Lower lobe of right lung (tissue), 2 donors: ENCODE results near the gene EP400. TPM values are rescaled to one million over a fixed set of nuclear protein-coding genes. Genes with fewer than 3 reads are reported as not detected.
"Not testable (repeated sequence)": the region's sequence is repeated elsewhere in the genome, so short reads cannot be mapped to it uniquely, and the experiment has no call there.

Experiments
- ATAC-seq, 2 donors: fragments of 200-7000 bp; cut with Tn5 transposase; one replicate each; pipeline ENCODE4 v1.9.1; 2020 to 2022; ENCODE audit warnings: mild to moderate bottlenecking in 2 of 2, moderate library complexity in 2 of 2
- DNase-seq: peaks from one replicate; pipeline ENCODE4 v3.0.0-alpha.2; 2020
- H3K27ac ChIP-seq: fragments of 200-600 bp; one replicate; pipeline ENCODE4 v1.8.0; 2022
- H3K27me3 ChIP-seq: fragments of 200-600 bp; one replicate; pipeline ENCODE4 v1.8.0; 2022; ENCODE audit warnings: low read depth
- H3K36me3 ChIP-seq: fragments of 200-600 bp; one replicate; pipeline ENCODE4 v1.8.0; 2022; ENCODE audit warnings: mild to moderate bottlenecking
- H3K4me1 ChIP-seq: fragments of 200-600 bp; one replicate; pipeline ENCODE4 v1.8.0; 2022
- H3K4me3 ChIP-seq: fragments of 200-600 bp; one replicate; pipeline ENCODE4 v1.8.0; 2022; ENCODE audit warnings: mild to moderate bottlenecking
- H3K9me3 ChIP-seq: fragments of 200-600 bp; one replicate; pipeline ENCODE4 v1.8.0; 2022
- CTCF ChIP-seq: fragments of 200-600 bp; IDR thresholded peaks from one replicate; pipeline ENCODE4 v1.8.0; 2022; ENCODE audit warnings: antibody characterized with exemption, mild to moderate bottlenecking
- intact Hi-C: fragments of 100-400 bp; cut with DNase I; formaldehyde crosslinking; loops from one replicate; pipeline ENCODE4 v1.11.0; 2022
- total RNA-seq: library from RNA; stranded (reverse); fragmentation: NEBNext Ultra II Directional; extraction: Animal tissue kit (Norgen Biotek cat#: 25700); gene quantifications from one replicate; pipeline ENCODE4 v1.2.1, GENCODE V29; 2021
- donor health status: DM: no; HTN: yes; CAD: no; lungs with severe emphysema.

EP400 gene
- total RNA-seq, 1 donor from 2014 or later = 46.2 TPM

GRCh38 chr12:131983026-131983425 lies 33.3 kb downstream of the EP400 start:
- H3K4me1 ChIP-seq = no peaks in the 10 kb centered on the region
- no peak for TF ChIP-seq CTCF
- no peaks in the 10 kb centered on the region for H3K27me3 ChIP-seq
- H3K4me3 ChIP-seq = no peak overlapping the region
- DNase-seq (no peak), ATAC-seq (no peak)
- peaks cover 87% of the 10 kb centered on the region for H3K36me3 ChIP-seq
- no peaks in the 10 kb centered on the region for H3K9me3 ChIP-seq
- intact Hi-C loops = no loop called here
- H3K27ac ChIP-seq = no peak overlapping the region

DNA sequence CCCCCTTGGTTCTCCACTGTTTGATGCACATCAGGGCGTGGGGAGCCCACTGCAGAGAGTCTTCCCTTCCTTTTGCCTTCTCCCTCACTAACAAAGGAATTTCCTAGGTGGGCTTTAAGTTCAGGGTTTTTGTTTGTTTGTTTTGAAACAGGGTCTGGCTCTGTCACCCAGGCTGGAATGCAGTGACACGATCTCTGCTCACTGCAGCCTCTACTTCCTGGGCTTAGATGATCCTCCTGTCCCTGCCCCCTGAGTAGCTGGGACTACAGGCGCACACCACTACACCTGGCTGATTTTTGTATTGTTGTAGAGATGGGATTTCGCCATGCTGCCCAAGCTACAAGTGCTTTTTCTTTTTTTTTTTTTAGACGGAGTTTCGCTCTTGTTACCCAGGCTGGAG lies 33.8 kb downstream of the EP400 start:
- Histone ChIP-seq H3K36me3 (peaks cover 92% of the 10 kb centered on the region), H3K27ac (no peak overlapping the region), H3K27me3 (no peaks in the 10 kb centered on the region), H3K9me3 (no peaks in the 10 kb centered on the region), H3K4me1 (no peaks in the 10 kb centered on the region), H3K4me3 (no peak overlapping the region)
- intact Hi-C loops = no loop called here
- DNase-seq (no peak), ATAC-seq (no peak)
- no peak for TF ChIP-seq CTCF

DNA sequence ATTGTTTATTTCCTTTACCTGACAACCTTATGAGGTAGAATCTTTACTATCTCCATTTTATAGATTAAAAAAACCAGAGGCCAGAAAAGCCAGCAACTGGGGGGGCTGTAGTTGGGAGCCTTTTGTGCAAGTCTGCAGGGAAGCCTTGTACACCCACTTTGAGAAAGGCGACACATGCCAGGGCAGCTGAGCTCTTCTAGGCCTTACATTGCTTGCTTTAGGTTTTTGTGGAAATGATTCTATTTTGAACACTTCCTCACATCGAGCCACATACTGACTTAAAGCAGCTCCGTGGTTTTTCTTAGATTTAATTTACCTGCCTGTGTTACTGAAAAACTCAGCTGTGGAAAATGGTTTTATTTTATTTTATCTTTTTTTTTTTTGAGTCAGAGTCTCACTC lies 34.6 kb downstream of the EP400 start:
- TF ChIP-seq CTCF = no peak
- H3K4me1 ChIP-seq = no peaks in the 10 kb centered on the region
- H3K9me3 ChIP-seq = no peaks in the 10 kb centered on the region
- peaks cover 100% of the 10 kb centered on the region for H3K36me3 ChIP-seq
- no peak for ATAC-seq
- no peak for DNase-seq
- no peak overlapping the region for H3K27ac ChIP-seq
- no peak overlapping the region for H3K4me3 ChIP-seq
- intact Hi-C loops = no loop called here
- H3K27me3 ChIP-seq = no peaks in the 10 kb centered on the region

GRCh38 chr12:131985510-131985875 lies 35.8 kb downstream of the EP400 start:
- intact Hi-C loops, H3K27me3 ChIP-seq, H3K9me3 ChIP-seq, H3K4me1 ChIP-seq: not testable (repeated sequence)
- Histone ChIP-seq H3K36me3 (peaks cover 100% of the 10 kb centered on the region), H3K27ac (peak overlapping the region; percentile 44), H3K4me3 (peak overlapping the region; percentile 14)
- ATAC-seq = peak; percentile 49 to 51
- DNase-seq = peak; percentile 68

GRCh38 chr12:131986361-131986760 lies 36.6 kb downstream of the EP400 start:
- TF ChIP-seq CTCF = no peak
- Histone ChIP-seq H3K36me3 (peaks cover 100% of the 10 kb centered on the region), H3K4me3 (no peak overlapping the region), H3K4me1 (no peaks in the 10 kb centered on the region), H3K9me3 (no peaks in the 10 kb centered on the region), H3K27ac (no peak overlapping the region), H3K27me3 (no peaks in the 10 kb centered on the region)
- ATAC-seq = no peak
- no peak for DNase-seq
- intact Hi-C loops = no loop called here

- H3K4me1 ChIP-seq = no peaks in the 10 kb centered on the region
- H3K27me3 ChIP-seq = no peaks in the 10 kb centered on the region
- H3K4me3 ChIP-seq = no peak overlapping the region
- H3K27ac ChIP-seq = no peak overlapping the region
- intact Hi-C loops = no loop called here
- peaks cover 100% of the 10 kb centered on the region for H3K36me3 ChIP-seq
- TF ChIP-seq CTCF = no peak
- H3K9me3 ChIP-seq = no peaks in the 10 kb centered on the region
- DNase-seq (no peak), ATAC-seq (no peak)
Measured at GRCh38 chr12:131986910-131987309, 37.2 kb downstream of the EP400 start.
